CD4-positive, CD25-positive, alpha-beta regulatory T cell (primary cell): ENCODE data around the gene ZNF488. TPM values are rescaled to one million over a fixed set of nuclear protein-coding genes. Genes with fewer than 3 reads are reported as not detected.

Experiments
- ATAC-seq, 2 donors: fragments of 150-1000 bp; cut with Tn5 transposase; one replicate each; pipeline ENCODE4 v1.10.0; 2021; ENCODE audit warnings: low read depth in 2 of 2, moderate number of reproducible peaks in 2 of 2, moderate library complexity in 1 of 2
- DNase-seq, 3 donors: peaks; one replicate each; pipeline versions ENCODE4 v3.0.0 to v3.0.0-alpha.2; 2012 to 2022; ENCODE audit warnings: mixed read lengths in 1 of 3
- H3K27ac ChIP-seq: one replicate; pipeline ENCODE4 v1.7.0; 2013; ENCODE audit warnings: mild to moderate bottlenecking, low read length; ENCODE audit not compliant: insufficient read depth, poor library complexity, severe bottlenecking
- H3K27me3 ChIP-seq: one replicate; pipeline ENCODE4 v1.7.0; 2013; ENCODE audit warnings: low read length; ENCODE audit not compliant: control insufficient read depth, insufficient read depth
- H3K36me3 ChIP-seq: one replicate; pipeline ENCODE4 v1.7.0; 2013; ENCODE audit warnings: mild to moderate bottlenecking, low read length, moderate library complexity; ENCODE audit not compliant: control insufficient read depth, insufficient read depth
- H3K4me1 ChIP-seq: 2 replicates; pipeline ENCODE4 v1.7.0; 2013; ENCODE audit warnings: mild to moderate bottlenecking, low read length; ENCODE audit not compliant: insufficient read depth, control insufficient read depth, poor library complexity, severe bottlenecking
- H3K4me3 ChIP-seq: one replicate; pipeline ENCODE4 v1.7.0; 2013; ENCODE audit warnings: low read depth, mild to moderate bottlenecking, low read length, moderate library complexity
- H3K9me3 ChIP-seq, 2 experiments: 1 replicate in 1 of 2; 2 replicates in 1 of 2; pipeline ENCODE4 v1.7.0; 2013; ENCODE audit warnings: low read length in 2 of 2, mild to moderate bottlenecking in 1 of 2, moderate library complexity in 1 of 2; ENCODE audit not compliant: control insufficient read depth in 2 of 2
- H3K27ac Mint-ChIP-seq, 3 donors: one replicate each; pipeline ENCODE4 v1.8.0; 2020 to 2022; ENCODE audit warnings: mild to moderate bottlenecking in 3 of 3, mixed read lengths in 3 of 3, moderate library complexity in 2 of 3
- H3K27me3 Mint-ChIP-seq: one replicate; pipeline ENCODE4 v1.8.0; 2022; ENCODE audit warnings: mild to moderate bottlenecking, mixed read lengths
- H3K36me3 Mint-ChIP-seq: one replicate; pipeline ENCODE4 v1.8.0; 2020; ENCODE audit warnings: mixed read lengths
- H3K4me1 Mint-ChIP-seq, 4 donors: one replicate each; pipeline ENCODE4 v1.8.0; 2020 to 2022; ENCODE audit warnings: mixed read lengths in 4 of 4, mild to moderate bottlenecking in 1 of 4
- H3K4me3 Mint-ChIP-seq, 4 donors: one replicate each; pipeline ENCODE4 v1.8.0; 2020 to 2022; ENCODE audit warnings: mild to moderate bottlenecking in 4 of 4, mixed read lengths in 4 of 4, moderate library complexity in 3 of 4
- H3K9me3 Mint-ChIP-seq, 7 donors: one replicate each; pipeline ENCODE4 v1.8.0; 2020 to 2022; ENCODE audit warnings: mixed read lengths in 7 of 7, mild to moderate bottlenecking in 3 of 7, moderate library complexity in 2 of 7
- polyA plus RNA-seq, 4 donors: library from polyadenylated mRNA; unstranded; fragments of 300-500 nt; fragmentation: Illumina TruSeq; gene quantifications; one replicate each; pipeline ENCODE4 v1.2.3, GENCODE V29; 2021
- total RNA-seq: library from RNA; stranded (reverse); gene quantifications from one replicate; pipeline ENCODE4 v1.2.3, GENCODE V29; 2022

Gene ZNF488
- total and polyA plus RNA-seq, 5 donors from 2014 or later, result not detected

DNA sequence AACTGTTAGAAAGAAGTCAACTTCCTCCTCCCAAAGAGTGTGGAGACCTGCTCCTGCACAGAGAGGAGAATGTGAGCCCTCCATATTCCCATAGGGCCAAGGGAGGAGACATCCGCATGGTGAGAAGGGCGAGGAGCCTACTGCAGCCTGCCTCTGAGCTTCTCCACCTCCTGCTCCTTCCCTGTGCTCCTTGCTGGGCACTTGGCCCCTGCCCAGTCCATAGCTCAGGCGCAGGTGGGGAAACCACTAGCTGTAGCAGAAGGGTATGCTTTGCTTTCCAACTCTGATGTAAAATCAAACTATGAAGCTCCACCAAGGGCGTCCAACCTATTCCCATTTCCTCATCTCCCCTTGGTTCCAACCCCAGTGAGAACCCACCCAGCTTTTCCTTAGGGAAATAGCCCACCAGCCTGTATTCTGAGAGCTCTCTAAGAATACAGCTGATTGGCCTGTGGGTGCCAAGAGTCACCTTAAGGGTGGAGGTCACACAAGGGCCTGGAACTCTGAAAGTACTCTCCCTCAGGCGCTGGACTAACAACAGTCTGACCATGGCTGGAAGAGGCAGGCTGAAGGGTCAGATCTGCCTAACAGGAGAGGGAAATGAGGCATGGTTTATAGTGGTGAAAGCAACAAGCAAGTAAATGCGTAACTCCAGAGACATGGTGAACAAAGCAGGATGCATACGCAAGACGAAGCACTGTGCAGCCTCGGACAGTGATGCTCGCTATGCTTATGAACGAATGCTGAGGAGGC lies 13.9 kb downstream of the ZNF488 start:
- no peaks in the 10 kb centered on the region for H3K27me3 ChIP-seq
- no peak for ATAC-seq
- Mint-ChIP-seq H3K9me3 (no peaks in the 10 kb centered on the region), H3K4me1 (no peaks in the 10 kb centered on the region), H3K27ac (no peak overlapping the region), H3K4me3 (no peak overlapping the region), H3K36me3 (no peaks in the 10 kb centered on the region), H3K27me3 (no peaks in the 10 kb centered on the region)
- no peak for DNase-seq
- H3K36me3 ChIP-seq, result no peaks in the 10 kb centered on the region
- H3K27ac ChIP-seq, result no peak overlapping the region
- H3K4me3 ChIP-seq, result no peak overlapping the region
- no peaks in the 10 kb centered on the region for H3K9me3 ChIP-seq
- H3K4me1 ChIP-seq, result no peaks in the 10 kb centered on the region

- no peaks in the 10 kb centered on the region for H3K27me3 Mint-ChIP-seq
- Histone ChIP-seq H3K4me3 (no peak overlapping the region), H3K9me3 (no peaks in the 10 kb centered on the region), H3K36me3 (no peaks in the 10 kb centered on the region), H3K27ac (no peak overlapping the region), H3K27me3 (no peaks in the 10 kb centered on the region), H3K4me1 (no peaks in the 10 kb centered on the region)
- no peak for DNase-seq
- no peak overlapping the region for H3K4me3 Mint-ChIP-seq
- no peaks in the 10 kb centered on the region for H3K36me3 Mint-ChIP-seq
- no peak overlapping the region for H3K27ac Mint-ChIP-seq
- no peak for ATAC-seq
- no peaks in the 10 kb centered on the region for H3K4me1 Mint-ChIP-seq
- H3K9me3 Mint-ChIP-seq, result no peaks in the 10 kb centered on the region
Measured at GRCh38 chr10:47369251-47369894, 14.7 kb downstream of the ZNF488 start.

DNA sequence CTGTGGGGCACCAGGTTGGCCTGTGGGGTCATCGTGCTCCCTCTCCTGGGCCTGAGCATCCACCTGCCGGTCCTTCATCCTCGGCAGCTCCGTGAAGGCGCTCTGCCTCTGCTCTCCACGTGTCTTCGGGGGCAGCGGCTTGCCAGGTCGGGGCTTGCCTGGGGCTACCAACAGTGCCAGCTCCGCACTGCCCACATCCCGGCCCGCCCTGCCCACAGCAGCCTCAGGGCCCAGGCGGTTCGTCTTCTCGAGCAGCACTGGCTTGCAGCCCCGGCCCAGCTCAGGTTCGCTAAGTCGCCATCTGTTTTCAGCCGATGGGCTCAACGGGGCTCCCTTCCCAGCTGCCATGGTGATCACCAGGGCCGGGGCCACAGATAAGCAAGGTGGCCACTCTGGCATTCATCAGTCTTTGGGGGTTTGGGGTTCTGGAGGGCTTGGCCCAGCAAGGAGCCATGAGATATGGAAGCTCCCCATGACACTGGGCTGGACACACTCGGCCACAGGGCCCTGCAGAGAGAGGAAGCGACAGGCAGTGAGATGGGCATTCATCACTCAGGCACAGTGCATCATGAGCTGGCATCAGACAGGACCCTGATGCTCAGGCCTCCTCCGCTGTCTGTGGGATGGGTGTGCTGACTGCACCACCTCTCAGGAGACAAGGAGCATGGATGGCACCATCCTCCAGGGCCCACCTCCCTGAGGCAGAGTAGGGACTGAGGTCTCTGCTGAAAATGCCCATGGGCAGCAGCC lies 15.5 kb downstream of the ZNF488 start:
- H3K27ac Mint-ChIP-seq, result no peak overlapping the region
- H3K4me3 ChIP-seq, result no peak overlapping the region
- no peaks in the 10 kb centered on the region for H3K4me1 Mint-ChIP-seq
- ATAC-seq, result no peak
- H3K36me3 Mint-ChIP-seq, result no peaks in the 10 kb centered on the region
- H3K4me3 Mint-ChIP-seq, result no peak overlapping the region
- H3K36me3 ChIP-seq, result no peaks in the 10 kb centered on the region
- DNase-seq, result no peak
- no peaks in the 10 kb centered on the region for H3K4me1 ChIP-seq
- H3K9me3 Mint-ChIP-seq, result no peaks in the 10 kb centered on the region
- no peaks in the 10 kb centered on the region for H3K27me3 ChIP-seq
- no peak overlapping the region for H3K27ac ChIP-seq
- no peaks in the 10 kb centered on the region for H3K27me3 Mint-ChIP-seq
- H3K9me3 ChIP-seq, result no peaks in the 10 kb centered on the region

GRCh38 chr10:47367646-47368045 lies 16.4 kb downstream of the ZNF488 start:
- Mint-ChIP-seq H3K27me3 (no peaks in the 10 kb centered on the region), H3K4me1 (no peaks in the 10 kb centered on the region), H3K4me3 (no peak overlapping the region), H3K27ac (no peak overlapping the region), H3K36me3 (no peaks in the 10 kb centered on the region), H3K9me3 (no peaks in the 10 kb centered on the region)
- no peaks in the 10 kb centered on the region for H3K4me1 ChIP-seq
- DNase-seq (no peak), ATAC-seq (no peak)
- no peaks in the 10 kb centered on the region for H3K27me3 ChIP-seq
- H3K4me3 ChIP-seq, result no peak overlapping the region
- H3K36me3 ChIP-seq, result no peaks in the 10 kb centered on the region
- no peaks in the 10 kb centered on the region for H3K9me3 ChIP-seq
- H3K27ac ChIP-seq, result no peak overlapping the region

DNA sequence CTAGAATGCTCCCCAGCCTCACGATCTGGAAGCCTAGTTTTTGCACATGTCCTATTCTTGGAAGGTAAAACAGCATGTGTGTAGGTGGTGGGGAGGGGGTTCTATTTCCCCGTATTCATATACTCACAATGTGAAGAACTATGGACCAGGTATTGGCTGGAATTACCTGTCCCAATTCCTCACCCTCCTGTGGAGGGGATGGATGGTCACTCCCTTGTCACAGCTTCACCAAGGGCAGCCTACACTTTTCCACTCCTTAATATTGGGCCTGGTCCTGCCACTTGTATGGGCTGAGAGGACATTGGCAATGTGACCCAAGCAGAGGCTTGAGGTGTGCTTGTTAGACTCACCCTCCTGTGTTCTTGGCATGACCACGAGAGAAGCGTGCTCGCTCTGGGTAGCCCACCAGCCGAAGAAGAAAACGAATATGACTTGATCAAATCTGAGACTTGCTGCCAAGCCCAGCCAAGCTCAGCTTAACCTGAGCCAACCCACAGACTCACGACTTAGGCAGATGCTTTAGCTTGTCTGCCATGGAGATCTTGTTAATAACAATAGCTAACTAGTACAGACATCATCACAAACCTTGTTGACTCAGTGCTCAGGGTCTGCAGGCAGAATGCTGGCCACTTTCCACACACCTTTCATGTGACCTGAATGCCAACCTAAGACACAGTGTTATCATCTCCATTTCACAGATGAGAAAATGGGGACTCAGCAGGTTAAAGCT lies 17.2 kb downstream of the ZNF488 start:
- no peaks in the 10 kb centered on the region for H3K27me3 ChIP-seq
- Mint-ChIP-seq H3K36me3 (no peaks in the 10 kb centered on the region), H3K9me3 (no peaks in the 10 kb centered on the region), H3K4me1 (no peaks in the 10 kb centered on the region), H3K4me3 (no peak overlapping the region), H3K27ac (no peak overlapping the region), H3K27me3 (no peaks in the 10 kb centered on the region)
- H3K27ac ChIP-seq, result no peak overlapping the region
- H3K4me1 ChIP-seq, result no peaks in the 10 kb centered on the region
- no peaks in the 10 kb centered on the region for H3K9me3 ChIP-seq
- no peaks in the 10 kb centered on the region for H3K36me3 ChIP-seq
- DNase-seq (no peak), ATAC-seq (no peak)
- no peak overlapping the region for H3K4me3 ChIP-seq

DNA sequence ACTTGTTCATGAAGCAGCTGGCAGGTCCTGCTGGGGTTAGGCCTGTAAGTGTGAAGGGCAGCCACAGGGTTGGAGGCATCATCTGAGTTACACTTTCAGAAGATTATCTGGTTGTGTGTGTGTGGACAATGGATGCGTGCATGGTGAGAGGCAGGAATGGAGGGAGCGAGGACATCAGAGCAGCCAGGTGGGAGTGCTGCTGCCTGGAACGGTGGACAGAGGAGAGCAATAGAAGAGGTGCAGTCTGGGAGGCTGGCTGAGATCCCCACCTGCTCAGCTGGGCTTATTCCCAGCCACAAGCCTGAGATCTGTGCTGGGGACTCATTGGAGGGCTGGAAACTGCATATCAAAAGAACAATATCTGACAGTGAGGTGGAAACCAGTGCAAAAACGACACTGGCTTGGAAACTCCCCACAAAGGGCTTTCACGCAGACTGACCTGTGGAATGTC lies 17.9 kb downstream of the ZNF488 start:
- no peaks in the 10 kb centered on the region for H3K4me1 Mint-ChIP-seq
- Histone ChIP-seq H3K27ac (no peak overlapping the region), H3K9me3 (no peaks in the 10 kb centered on the region), H3K27me3 (no peaks in the 10 kb centered on the region), H3K4me3 (no peak overlapping the region), H3K4me1 (no peaks in the 10 kb centered on the region), H3K36me3 (no peaks in the 10 kb centered on the region)
- H3K27ac Mint-ChIP-seq, result no peak overlapping the region
- H3K4me3 Mint-ChIP-seq, result no peak overlapping the region
- no peak for DNase-seq
- no peak for ATAC-seq
- no peaks in the 10 kb centered on the region for H3K27me3 Mint-ChIP-seq
- H3K36me3 Mint-ChIP-seq, result no peaks in the 10 kb centered on the region
- H3K9me3 Mint-ChIP-seq, result no peaks in the 10 kb centered on the region

GRCh38 chr10:47365431-47366180 lies 18.5 kb downstream of the ZNF488 start:
- no peak overlapping the region for H3K4me3 Mint-ChIP-seq
- Histone ChIP-seq H3K27me3 (no peaks in the 10 kb centered on the region), H3K27ac (no peak overlapping the region), H3K4me1 (no peaks in the 10 kb centered on the region), H3K36me3 (no peaks in the 10 kb centered on the region), H3K4me3 (no peak overlapping the region), H3K9me3 (no peaks in the 10 kb centered on the region)
- no peak overlapping the region for H3K27ac Mint-ChIP-seq
- H3K27me3 Mint-ChIP-seq, result no peaks in the 10 kb centered on the region
- H3K4me1 Mint-ChIP-seq, result no peaks in the 10 kb centered on the region
- no peaks in the 10 kb centered on the region for H3K9me3 Mint-ChIP-seq
- no peaks in the 10 kb centered on the region for H3K36me3 Mint-ChIP-seq
- DNase-seq (no peak), ATAC-seq (no peak)
